DMS114 treated with DMSO at 0.1 percent for 48 hours (cell line): ENCODE measurements around the gene DYNLT3.

Experiments used
- DNase-seq: peaks from one replicate; lab custom pipeline; 2025; ENCODE audit not compliant: unreplicated experiment; lab: John Stamatoyannopoulos, UW

Gene DYNLT3

GRCh38 chrX:37844622-37845021 lies 2.7 kb downstream of the DYNLT3 start:
- no peak for DNase-seq

- no peak for DNase-seq
These were observed 6.4 kb downstream of the DYNLT3 start for GRCh38 chrX:37840931-37841330.

GRCh38 chrX:37834937-37835336 lies 12.4 kb downstream of the DYNLT3 start:
- no peak for DNase-seq

GRCh38 chrX:37830371-37830770 lies 17.0 kb downstream of the DYNLT3 start:
- no peak for DNase-seq

- DNase-seq, result no peak
These were observed 17.6 kb downstream of the DYNLT3 start for GRCh38 chrX:37829721-37830120.

- peak; percentile 7 for DNase-seq
These were observed 22.0 kb downstream of the DYNLT3 start for GRCh38 chrX:37825215-37825842.

- DNase-seq, result no peak
These were observed 22.7 kb downstream of the DYNLT3 start for GRCh38 chrX:37824491-37825214.

GRCh38 chrX:37820646-37821045 lies 26.7 kb downstream of the DYNLT3 start:
- DNase-seq, result no peak

GRCh38 chrX:37818031-37818430 lies 29.3 kb downstream of the DYNLT3 start:
- DNase-seq, result no peak

GRCh38 chrX:37817579-37817978 lies 29.8 kb downstream of the DYNLT3 start:
- no peak for DNase-seq

GRCh38 chrX:37817176-37817575 lies 30.2 kb downstream of the DYNLT3 start:
- DNase-seq, result no peak

GRCh38 chrX:37816766-37817165 lies 30.6 kb downstream of the DYNLT3 start:
- no peak for DNase-seq

- DNase-seq, result no peak
These were observed 32.0 kb downstream of the DYNLT3 start for GRCh38 chrX:37815366-37815765.

- DNase-seq, result no peak
These were observed 33.8 kb downstream of the DYNLT3 start for GRCh38 chrX:37813570-37813969.

- no peak for DNase-seq
These were observed 35.3 kb downstream of the DYNLT3 start for GRCh38 chrX:37812110-37812509.

GRCh38 chrX:37809970-37810369 lies 37.4 kb downstream of the DYNLT3 start:
- DNase-seq, result no peak

- DNase-seq, result no peak
These were observed 44.3 kb downstream of the DYNLT3 start for GRCh38 chrX:37803057-37803456.

GRCh38 chrX:37802028-37802427 lies 45.3 kb downstream of the DYNLT3 start:
- DNase-seq, result no peak

GRCh38 chrX:37800717-37801116 lies 46.7 kb downstream of the DYNLT3 start:
- no peak for DNase-seq

GRCh38 chrX:37799936-37800335 lies 47.4 kb downstream of the DYNLT3 start:
- DNase-seq, result no peak

GRCh38 chrX:37796805-37797204 lies 50.6 kb downstream of the DYNLT3 start:
- DNase-seq, result no peak

GRCh38 chrX:37796310-37796709 lies 51.1 kb downstream of the DYNLT3 start:
- no peak for DNase-seq
